ENCODE measurements around the gene PHC3. TPM values are rescaled to one million over a fixed set of nuclear protein-coding genes. Genes with fewer than 3 reads are reported as not detected.
A peak's percentile ranks its signal among the peaks of the same experiment; 100 is the strongest.

Gene PHC3
- total and polyA plus RNA-seq, 2 experiments from 2014 or later, result 17.5 to 72.2 TPM

DNA sequence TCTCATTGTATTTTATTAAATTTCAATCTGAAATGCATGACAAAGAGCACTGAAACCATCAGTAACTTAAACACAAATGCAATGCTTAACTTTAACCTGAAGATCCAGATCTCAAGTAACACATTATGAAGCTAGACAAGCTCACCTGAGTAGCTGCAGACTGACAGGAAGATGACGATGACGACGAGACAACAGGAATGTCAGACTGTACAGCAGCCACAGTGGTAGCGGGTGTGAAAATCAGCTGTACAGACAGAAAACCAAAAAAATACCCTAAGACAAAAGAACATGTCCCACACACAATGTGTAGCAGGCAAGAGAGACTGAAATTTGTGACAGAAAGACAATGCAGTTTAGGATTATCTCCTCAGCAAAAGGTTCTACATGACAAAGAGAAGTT is 36.3 kb downstream of the PHC3 start:
- Histone ChIP-seq H2AFZ (no peak overlapping the region), H3K9me3 (ENCODE audit: low read depth) (no peaks in the 10 kb centered on the region), H3K4me1 (ENCODE audit: insufficient read depth) (no peaks in the 10 kb centered on the region), H3K27me3 (replicated peaks; ENCODE audit: insufficient read depth) (no peaks in the 10 kb centered on the region), H3K4me3 (no peak overlapping the region), H3K9me2 (ENCODE audit: insufficient read depth) (no peaks in the 10 kb centered on the region), H3K4me2 (ENCODE audit: unreplicated experiment) (no peak overlapping the region), H3K9ac (no peak overlapping the region), H4K20me1 (ENCODE audit: insufficient read depth) (no peaks in the 10 kb centered on the region), H3F3A (ENCODE audit: insufficient read depth) (peaks cover 5% of the 10 kb centered on the region; the same call in 1 of the 2 replicates), H3K36me3 (ENCODE audit: low read depth) (peaks cover 42% of the 10 kb centered on the region), H3K79me2 (ENCODE audit: insufficient read depth) (peaks cover 96% of the 10 kb centered on the region), H3K27ac (no peak overlapping the region)
- TF ChIP-seq EZH2 (IDR thresholded peaks at IDR 0.05; ENCODE audit: insufficient read depth, poor library complexity, severe bottlenecking), result no peak
- TF ChIP-seq EZH2phosphoT487 (IDR thresholded peaks at IDR 0.05; ENCODE audit: insufficient read depth, low read depth), result no peak
- no peak for DNase-seq
- in situ Hi-C loops (cut with MboI), result no loop called here
- whole genome bisulfite sequencing, 2 experiments (ENCODE audit: low coverage in 1 of 2, low lambda C conversion rate in 2 of 2, missing lambda C conversion rate in 2 of 2), result 95 to 97% methylated on average over 4 of the region's 4 CpGs

- no peak overlapping the region for H3K4me3 ChIP-seq
- H3K79me2 ChIP-seq (ENCODE audit: insufficient read depth), result peaks cover 95% of the 10 kb centered on the region
- no peaks in the 10 kb centered on the region for H3K27me3 ChIP-seq (replicated peaks; ENCODE audit: insufficient read depth)
- no peak overlapping the region for H2AFZ ChIP-seq
- no peak overlapping the region for H3K9ac ChIP-seq
- peaks cover 5% of the 10 kb centered on the region; the same call in 1 of the 2 replicates for H3F3A ChIP-seq (ENCODE audit: insufficient read depth)
- no peak overlapping the region for H3K4me2 ChIP-seq (ENCODE audit: unreplicated experiment)
- H3K9me3 ChIP-seq (ENCODE audit: low read depth), result no peaks in the 10 kb centered on the region
- TF ChIP-seq EZH2phosphoT487 (IDR thresholded peaks at IDR 0.05; ENCODE audit: insufficient read depth, low read depth), result no peak
- TF ChIP-seq EZH2 (IDR thresholded peaks at IDR 0.05; ENCODE audit: insufficient read depth, poor library complexity, severe bottlenecking), result no peak
- no peak for DNase-seq
- 96 to 99% methylated on average over 3 of the region's 3 CpGs for WGBS, 2 experiments (ENCODE audit: low coverage in 1 of 2, low lambda C conversion rate in 2 of 2, missing lambda C conversion rate in 2 of 2)
- peaks cover 36% of the 10 kb centered on the region for H3K36me3 ChIP-seq (ENCODE audit: low read depth)
- H3K27ac ChIP-seq, result no peak overlapping the region
- no peaks in the 10 kb centered on the region for H3K9me2 ChIP-seq (ENCODE audit: insufficient read depth)
- in situ Hi-C loops (cut with MboI), result no loop called here
- no peaks in the 10 kb centered on the region for H4K20me1 ChIP-seq (ENCODE audit: insufficient read depth)
- H3K4me1 ChIP-seq (ENCODE audit: insufficient read depth), result no peaks in the 10 kb centered on the region
These were observed 37.1 kb downstream of the PHC3 start for GRCh38 chr3:170144437-170144843.

DNA sequence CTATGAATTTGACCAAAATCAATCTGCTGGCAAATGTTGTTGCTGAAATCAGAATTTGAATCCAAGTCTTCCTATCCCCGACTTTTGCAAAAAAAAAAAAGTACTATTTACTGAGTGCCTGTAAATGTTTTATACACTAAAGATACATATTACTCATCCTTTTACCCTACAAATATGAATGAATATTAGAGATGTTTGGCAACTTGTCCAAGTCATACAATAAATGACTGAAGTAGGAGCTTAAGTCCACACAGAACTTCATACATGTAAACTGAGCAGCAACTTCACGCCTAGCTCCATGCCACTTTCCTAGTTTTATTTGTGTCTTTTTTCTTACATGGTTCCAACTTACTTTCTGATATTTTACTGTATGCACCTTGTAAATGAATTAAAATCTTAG is 39.2 kb downstream of the PHC3 start:
- WGBS, 2 experiments (ENCODE audit: low coverage in 1 of 2, low lambda C conversion rate in 2 of 2, missing lambda C conversion rate in 2 of 2), result 73 to 74% methylated on average over 2 of the region's 2 CpGs
- Histone ChIP-seq H3K4me3 (no peak overlapping the region), H3K4me2 (ENCODE audit: unreplicated experiment) (no peak overlapping the region), H4K20me1 (ENCODE audit: insufficient read depth) (no peaks in the 10 kb centered on the region), H3K27me3 (replicated peaks; ENCODE audit: insufficient read depth) (no peaks in the 10 kb centered on the region), H3K27ac (no peak overlapping the region), H3K36me3 (ENCODE audit: low read depth) (peaks cover 25% of the 10 kb centered on the region), H2AFZ (no peak overlapping the region), H3F3A (ENCODE audit: insufficient read depth) (peaks cover 5% of the 10 kb centered on the region; the same call in 1 of the 2 replicates), H3K9me3 (ENCODE audit: low read depth) (no peaks in the 10 kb centered on the region), H3K9ac (no peak overlapping the region), H3K9me2 (ENCODE audit: insufficient read depth) (no peaks in the 10 kb centered on the region), H3K79me2 (ENCODE audit: insufficient read depth) (peaks cover 88% of the 10 kb centered on the region), H3K4me1 (ENCODE audit: insufficient read depth) (no peaks in the 10 kb centered on the region)
- in situ Hi-C loops (cut with MboI), result no loop called here
- TF ChIP-seq EZH2phosphoT487 (IDR thresholded peaks at IDR 0.05; ENCODE audit: insufficient read depth, low read depth) (no peak), EZH2 (IDR thresholded peaks at IDR 0.05; ENCODE audit: insufficient read depth, poor library complexity, severe bottlenecking) (no peak)
- DNase-seq, result no peak

GRCh38 chr3:170137986-170138385 is 43.5 kb downstream of the PHC3 start:
- no peak overlapping the region for H3K27ac ChIP-seq
- in situ Hi-C loops (cut with MboI), result no loop called here
- no peak overlapping the region for H2AFZ ChIP-seq
- H3K27me3 ChIP-seq (replicated peaks; ENCODE audit: insufficient read depth), result no peaks in the 10 kb centered on the region
- H3K4me3 ChIP-seq, result no peak overlapping the region
- H3K4me2 ChIP-seq (ENCODE audit: unreplicated experiment), result no peak overlapping the region
- H3K9me2 ChIP-seq (ENCODE audit: insufficient read depth), result no peaks in the 10 kb centered on the region
- TF ChIP-seq EZH2phosphoT487 (IDR thresholded peaks at IDR 0.05; ENCODE audit: insufficient read depth, low read depth) (no peak), EZH2 (IDR thresholded peaks at IDR 0.05; ENCODE audit: insufficient read depth, poor library complexity, severe bottlenecking) (no peak)
- no peaks in the 10 kb centered on the region for H3F3A ChIP-seq (ENCODE audit: insufficient read depth)
- H4K20me1 ChIP-seq (ENCODE audit: insufficient read depth), result no peaks in the 10 kb centered on the region
- H3K79me2 ChIP-seq (ENCODE audit: insufficient read depth), result peaks cover 87% of the 10 kb centered on the region
- no peaks in the 10 kb centered on the region for H3K9me3 ChIP-seq (ENCODE audit: low read depth)
- DNase-seq, result peak; percentile 38
- WGBS, 2 experiments (ENCODE audit: low coverage in 1 of 2, low lambda C conversion rate in 2 of 2, missing lambda C conversion rate in 2 of 2), result 60 to 67% methylated on average over 5 of the region's 5 CpGs
- no peak overlapping the region for H3K9ac ChIP-seq
- H3K36me3 ChIP-seq (ENCODE audit: low read depth), result peaks cover 36% of the 10 kb centered on the region
- H3K4me1 ChIP-seq (ENCODE audit: insufficient read depth), result no peaks in the 10 kb centered on the region

GRCh38 chr3:170132335-170132734 is 49.2 kb downstream of the PHC3 start:
- no peak overlapping the region for H3K9ac ChIP-seq
- H3K9me2 ChIP-seq (ENCODE audit: insufficient read depth), result no peaks in the 10 kb centered on the region
- H3K79me2 ChIP-seq (ENCODE audit: insufficient read depth), result peaks cover 83% of the 10 kb centered on the region
- no peaks in the 10 kb centered on the region for H3K4me1 ChIP-seq (ENCODE audit: insufficient read depth)
- no peaks in the 10 kb centered on the region for H3K9me3 ChIP-seq (ENCODE audit: low read depth)
- H3F3A ChIP-seq (ENCODE audit: insufficient read depth), result peaks cover 4% of the 10 kb centered on the region; the same call in 1 of the 2 replicates
- in situ Hi-C loops (cut with MboI), result no loop called here
- 89 to 95% methylated on average over 2 of the region's 2 CpGs for WGBS, 2 experiments (ENCODE audit: low coverage in 1 of 2, low lambda C conversion rate in 2 of 2, missing lambda C conversion rate in 2 of 2)
- H3K27me3 ChIP-seq (replicated peaks; ENCODE audit: insufficient read depth), result no peaks in the 10 kb centered on the region
- no peak overlapping the region for H2AFZ ChIP-seq
- no peak for DNase-seq
- no peak overlapping the region for H3K27ac ChIP-seq
- no peak overlapping the region for H3K4me2 ChIP-seq (ENCODE audit: unreplicated experiment)
- TF ChIP-seq EZH2phosphoT487 (IDR thresholded peaks at IDR 0.05; ENCODE audit: insufficient read depth, low read depth) (no peak), EZH2 (IDR thresholded peaks at IDR 0.05; ENCODE audit: insufficient read depth, poor library complexity, severe bottlenecking) (no peak)
- no peak overlapping the region for H3K4me3 ChIP-seq
- peaks cover 72% of the 10 kb centered on the region for H3K36me3 ChIP-seq (ENCODE audit: low read depth)
- H4K20me1 ChIP-seq (ENCODE audit: insufficient read depth), result no peaks in the 10 kb centered on the region

Measured in GM23248 (cell line).